H9 (cell line): ENCODE data around the gene RDH14. TPM values are rescaled to one million over a fixed set of nuclear protein-coding genes. Genes with fewer than 3 reads are reported as not detected.

ENCODE experiments used
- DNase-seq: peaks from one replicate; pipeline ENCODE4 v3.0.0-alpha.2; 2017
- H2AFZ ChIP-seq: one replicate; pipeline ENCODE4 v1.6.1; 2013; ENCODE audit warnings: mild to moderate bottlenecking, low read length, control low read depth, moderate library complexity
- H2AK5ac ChIP-seq: 2 replicates; pipeline ENCODE4 v1.6.1; 2013; ENCODE audit warnings: low read length, control low read depth, mixed read lengths; ENCODE audit not compliant: insufficient read length
- H2BK120ac ChIP-seq: one replicate; pipeline ENCODE4 v1.6.1; 2013; ENCODE audit warnings: low read depth, mild to moderate bottlenecking, low read length, control low read depth, inconsistent platforms; ENCODE audit not compliant: poor library complexity, severe bottlenecking
- H2BK12ac ChIP-seq: 2 replicates; pipeline ENCODE4 v1.6.1; 2013; ENCODE audit warnings: low read length, control low read depth, mixed read lengths, low read depth; ENCODE audit not compliant: insufficient read length
- H2BK15ac ChIP-seq: 2 replicates; pipeline ENCODE4 v1.6.1; 2013; ENCODE audit warnings: low read depth, low read length, control low read depth
- H2BK20ac ChIP-seq: one replicate; pipeline ENCODE4 v1.6.1; 2013; ENCODE audit warnings: low read depth, mild to moderate bottlenecking, low read length, control low read depth, inconsistent platforms; ENCODE audit not compliant: poor library complexity, severe bottlenecking
- H2BK5ac ChIP-seq: 2 replicates; pipeline ENCODE4 v1.6.1; 2013; ENCODE audit warnings: low read length, control low read depth, mixed read lengths; ENCODE audit not compliant: insufficient read length
- H3K14ac ChIP-seq: 2 replicates; pipeline ENCODE4 v1.6.1; 2013; ENCODE audit warnings: low read length, control low read depth; ENCODE audit not compliant: insufficient read depth
- H3K18ac ChIP-seq: 2 replicates; pipeline ENCODE4 v1.6.1; 2013; ENCODE audit warnings: low read depth, mild to moderate bottlenecking, mixed read lengths, low read length, control low read depth; ENCODE audit not compliant: insufficient read length
- H3K23ac ChIP-seq: 2 replicates; pipeline ENCODE4 v1.6.1; 2013; ENCODE audit warnings: low read length, control low read depth, mixed read lengths, low read depth; ENCODE audit not compliant: insufficient read length
- H3K23me2 ChIP-seq: 2 replicates; pipeline ENCODE4 v1.6.1; 2013; ENCODE audit warnings: low read depth, mild to moderate bottlenecking, mixed read lengths, low read length, control low read depth; ENCODE audit not compliant: insufficient read length, poor library complexity, severe bottlenecking
- H3K27ac ChIP-seq: 2 replicates; pipeline ENCODE4 v1.5.1; 2013; ENCODE audit warnings: low read length, control low read depth, mixed read lengths, low read depth; ENCODE audit not compliant: insufficient read length
- H3K27me3 ChIP-seq: 2 replicates; pipeline ENCODE4 v1.6.1; 2013; ENCODE audit warnings: low read length, control low read depth, inconsistent platforms; ENCODE audit not compliant: insufficient read depth
- H3K4ac ChIP-seq: 2 replicates; pipeline ENCODE4 v1.6.1; 2013; ENCODE audit warnings: low read depth, mild to moderate bottlenecking, control low read depth, inconsistent platforms, low read length, moderate library complexity
- H3K4me1 ChIP-seq: 2 replicates; pipeline ENCODE4 v1.6.1; 2013; ENCODE audit warnings: low read length, control low read depth, inconsistent platforms; ENCODE audit not compliant: insufficient read depth
- H3K4me2 ChIP-seq: 2 replicates; pipeline ENCODE4 v1.6.1; 2013; ENCODE audit warnings: low read length, control low read depth, mixed read lengths; ENCODE audit not compliant: insufficient read length, insufficient read depth
- H3K56ac ChIP-seq: 2 replicates; pipeline ENCODE4 v1.6.1; 2013; ENCODE audit warnings: low read depth, mild to moderate bottlenecking, mixed read lengths, low read length, control low read depth; ENCODE audit not compliant: insufficient read length
- H3K79me1 ChIP-seq: 2 replicates; pipeline ENCODE4 v1.6.1; 2013; ENCODE audit warnings: low read depth, mild to moderate bottlenecking, moderate library complexity, low read length, control low read depth, inconsistent platforms; ENCODE audit not compliant: insufficient read depth, poor library complexity, severe bottlenecking
- H3K79me2 ChIP-seq: 2 replicates; pipeline ENCODE4 v1.6.1; 2013; ENCODE audit warnings: low read length, control low read depth, inconsistent platforms; ENCODE audit not compliant: insufficient read depth
- H3K9ac ChIP-seq: 2 replicates; pipeline ENCODE4 v1.6.1; 2013; ENCODE audit warnings: low read length, control low read depth, mixed read lengths; ENCODE audit not compliant: insufficient read length; ENCODE audit errors: extremely low read depth
- H3K9me3 ChIP-seq: one replicate; pipeline ENCODE4 v1.6.1; 2013; ENCODE audit warnings: low read depth, low read length, inconsistent platforms; ENCODE audit not compliant: control insufficient read depth
- H3T11ph ChIP-seq: one replicate; pipeline ENCODE4 v1.6.1; 2013; ENCODE audit warnings: mild to moderate bottlenecking, low read length, control low read depth, inconsistent platforms
- H4K20me1 ChIP-seq: one replicate; pipeline ENCODE4 v1.6.1; 2013; ENCODE audit not compliant: control insufficient read depth, insufficient read length, insufficient read depth
- H4K5ac ChIP-seq: 2 replicates; pipeline ENCODE4 v1.6.1; 2013; ENCODE audit warnings: low read depth, mild to moderate bottlenecking, mixed read lengths, low read length, control low read depth; ENCODE audit not compliant: insufficient read length
- H4K8ac ChIP-seq: replicated peaks from 2 replicates; pipeline ENCODE4 v1.6.1; 2013; ENCODE audit warnings: low read length, control low read depth, mixed read lengths, low read depth; ENCODE audit not compliant: insufficient read length
- H4K91ac ChIP-seq: 2 replicates; pipeline ENCODE4 v1.6.1; 2013; ENCODE audit warnings: low read depth, mild to moderate bottlenecking, moderate library complexity, mixed read lengths, low read length, control low read depth; ENCODE audit not compliant: insufficient read length
- H3K27ac Mint-ChIP-seq, 3 experiments: 2 replicates in 2 of 3; 3 replicates in 1 of 3; pipeline ENCODE4 v1.8.0; 2020 to 2021; ENCODE audit warnings: mixed read lengths in 3 of 3, mild to moderate bottlenecking in 1 of 3, moderate library complexity in 1 of 3
- H3K27me3 Mint-ChIP-seq: 2 replicates; pipeline ENCODE4 v1.8.0; 2021; ENCODE audit warnings: low read depth, mild to moderate bottlenecking, moderate library complexity, mixed read lengths
- H3K36me3 Mint-ChIP-seq, 3 experiments: 2 replicates in 2 of 3; 3 replicates in 1 of 3; pipeline ENCODE4 v1.8.0; 2020 to 2021; ENCODE audit warnings: low read depth in 3 of 3, mixed read lengths in 3 of 3; ENCODE audit not compliant: insufficient read depth in 1 of 3
- H3K4me1 Mint-ChIP-seq, 2 experiments: 2 replicates each; pipeline ENCODE4 v1.8.0; 2020; ENCODE audit warnings: mixed read lengths in 2 of 2
- H3K4me3 Mint-ChIP-seq, 2 experiments: 2 replicates in 1 of 2; 3 replicates in 1 of 2; pipeline ENCODE4 v1.8.0; 2020 to 2021; ENCODE audit warnings: mild to moderate bottlenecking in 2 of 2, mixed read lengths in 2 of 2, moderate library complexity in 1 of 2
- H3K9me3 Mint-ChIP-seq, 2 experiments: 2 replicates in 1 of 2; 3 replicates in 1 of 2; pipeline ENCODE4 v1.8.0; 2020; ENCODE audit warnings: mild to moderate bottlenecking in 2 of 2, mixed read lengths in 2 of 2, moderate library complexity in 1 of 2
- WGBS: extraction: QIAGEN DNeasy Blood & Tissue Kit; methylation state at CpG from one replicate; pipeline ENCODE4 v1.1.7; 2013; ENCODE audit warnings: missing lambda C conversion rate, low lambda C conversion rate, mixed read lengths; ENCODE audit not compliant: insufficient read length; ENCODE audit errors: extremely low coverage; 5-methylcytosine and 5-hydroxymethylcytosine counted together
- total RNA-seq: library from RNA; stranded (reverse); gene quantifications from 2 replicates; pipeline ENCODE4 v1.2.1, GENCODE V29; 2021
- TF ChIP-seq, protein P1 (sequence below): fragments of 200-600 bp; sonication (generic); conservative IDR thresholded peaks from 3 replicates; pipeline ENCODE4 v1.8.0; 2021; ENCODE audit warnings: antibody characterized with exemption, mild to moderate bottlenecking

RDH14 gene
- total RNA-seq, 1 experiment from 2014 or later: 25.5 TPM

DNA sequence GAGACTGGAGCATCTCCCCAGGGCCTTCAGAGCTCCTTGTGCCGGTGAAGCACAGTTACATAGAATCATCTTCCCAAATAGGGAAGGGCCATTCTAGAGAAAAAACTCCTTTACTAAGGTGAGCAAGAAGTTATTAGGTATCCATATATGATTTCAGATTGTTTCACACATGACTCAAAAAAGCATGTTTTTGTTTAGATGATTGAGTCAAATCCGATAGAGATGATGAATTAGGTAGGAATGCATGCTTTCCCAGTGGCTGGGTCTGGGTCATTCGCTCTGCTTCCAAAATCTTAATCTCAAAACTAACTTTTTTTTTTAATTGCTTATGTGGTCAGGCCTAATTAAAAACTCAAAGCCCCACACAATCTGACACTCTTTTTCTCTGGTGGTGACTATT is 25.1 kb upstream of the RDH14 start:
- no peak overlapping the region for H2BK20ac ChIP-seq
- DNase-seq: no peak
- TF ChIP-seq, protein P1, sequence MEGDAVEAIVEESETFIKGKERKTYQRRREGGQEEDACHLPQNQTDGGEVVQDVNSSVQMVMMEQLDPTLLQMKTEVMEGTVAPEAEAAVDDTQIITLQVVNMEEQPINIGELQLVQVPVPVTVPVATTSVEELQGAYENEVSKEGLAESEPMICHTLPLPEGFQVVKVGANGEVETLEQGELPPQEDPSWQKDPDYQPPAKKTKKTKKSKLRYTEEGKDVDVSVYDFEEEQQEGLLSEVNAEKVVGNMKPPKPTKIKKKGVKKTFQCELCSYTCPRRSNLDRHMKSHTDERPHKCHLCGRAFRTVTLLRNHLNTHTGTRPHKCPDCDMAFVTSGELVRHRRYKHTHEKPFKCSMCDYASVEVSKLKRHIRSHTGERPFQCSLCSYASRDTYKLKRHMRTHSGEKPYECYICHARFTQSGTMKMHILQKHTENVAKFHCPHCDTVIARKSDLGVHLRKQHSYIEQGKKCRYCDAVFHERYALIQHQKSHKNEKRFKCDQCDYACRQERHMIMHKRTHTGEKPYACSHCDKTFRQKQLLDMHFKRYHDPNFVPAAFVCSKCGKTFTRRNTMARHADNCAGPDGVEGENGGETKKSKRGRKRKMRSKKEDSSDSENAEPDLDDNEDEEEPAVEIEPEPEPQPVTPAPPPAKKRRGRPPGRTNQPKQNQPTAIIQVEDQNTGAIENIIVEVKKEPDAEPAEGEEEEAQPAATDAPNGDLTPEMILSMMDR: no peak
- no peak overlapping the region for H2BK12ac ChIP-seq
- H2BK120ac ChIP-seq: no peak overlapping the region
- no peak overlapping the region for H4K5ac ChIP-seq
- H3K79me1 ChIP-seq: no peaks in the 10 kb centered on the region
- no peak overlapping the region for H2AK5ac ChIP-seq
- no peak overlapping the region for H4K91ac ChIP-seq
- H3K23me2 ChIP-seq: no peaks in the 10 kb centered on the region
- Mint-ChIP-seq H3K9me3 (peaks cover 0 to 3% of the 10 kb centered on the region in 2 experiments; a peak in 2 of 5 replicates), H3K27me3 (no peaks in the 10 kb centered on the region), H3K4me1 (peaks cover 0 to 2% of the 10 kb centered on the region in 2 experiments; a peak in 1 of 4 replicates), H3K27ac (no peak overlapping the region), H3K36me3 (no peaks in the 10 kb centered on the region; a peak in 3 of 7 replicates), H3K4me3 (no peak overlapping the region)
- no CpG with 5 or more reads among the region's 3 CpGs for WGBS
- no peak overlapping the region for H3K56ac ChIP-seq
- no peaks in the 10 kb centered on the region for H3K79me2 ChIP-seq
- H2AFZ ChIP-seq: no peak overlapping the region
- no peaks in the 10 kb centered on the region for H3K9me3 ChIP-seq
- no peak overlapping the region for H3K27ac ChIP-seq
- H3K18ac ChIP-seq: no peak overlapping the region
- no peaks in the 10 kb centered on the region for H3K27me3 ChIP-seq
- no peaks in the 10 kb centered on the region for H4K20me1 ChIP-seq
- H3K4me1 ChIP-seq: no peaks in the 10 kb centered on the region
- no peak overlapping the region for H3K4ac ChIP-seq
- no peak overlapping the region for H2BK5ac ChIP-seq
- H3K23ac ChIP-seq: no peak overlapping the region
- no peak overlapping the region for H3K4me2 ChIP-seq
- no peak overlapping the region for H3K9ac ChIP-seq
- no peak overlapping the region for H3K14ac ChIP-seq
- H2BK15ac ChIP-seq: no peak overlapping the region
- no peak overlapping the region for H3T11ph ChIP-seq
- H4K8ac ChIP-seq: no peak overlapping the region
